Measurements from ENCODE around the gene SLCO4A1. TPM values are rescaled to one million over a fixed set of nuclear protein-coding genes. Genes with fewer than 3 reads are reported as not detected.

SLCO4A1 gene
- total and polyA plus RNA-seq, 11 donors: 1.00 to 54.0 (median 11.5) TPM

DNA sequence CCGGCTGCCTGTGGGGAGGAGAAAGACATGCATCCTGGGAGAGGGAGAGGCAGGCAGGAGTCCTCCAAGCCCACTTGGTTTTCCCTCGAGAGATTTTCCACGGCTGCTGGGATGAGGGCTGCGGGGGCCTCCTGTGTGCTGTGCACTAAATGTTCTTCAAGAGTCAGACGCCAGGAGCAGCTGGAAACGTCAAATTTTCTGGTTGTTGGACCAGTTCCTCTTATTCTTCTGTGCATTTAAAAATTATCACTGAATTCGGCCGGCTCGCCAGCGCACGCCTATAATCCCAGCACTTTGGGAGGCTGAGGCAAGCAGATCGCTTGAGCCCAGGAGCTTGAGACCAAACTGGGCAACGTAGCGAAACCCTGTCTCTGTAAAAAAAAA lies 33.6 kb downstream of the SLCO4A1 start:
- no peak for ATAC-seq
- peaks cover 0 to 11% (median 0%) of the 10 kb centered on the region in 12 donors for H3K9me3 ChIP-seq
- H3K4me3 ChIP-seq: no peak overlapping the region
- 67 to 74% (median 71%) methylated on average over 12 to 14 of the region's 14 CpGs for WGBS, 4 donors
- DNase-seq: no peak
- intact Hi-C loops (cut with DNase I): loop anchor here in 2 of 10 donors (5.0 to 10.0 kb wide), 2 partner anchors 131 to 329 kb away; partner anchors contain the start of gene BHLHE23 (in 2 of the 2)
- H3K27me3 ChIP-seq: peaks cover 0 to 17% (median 0%) of the 10 kb centered on the region in 9 donors
- TF ChIP-seq, protein P1, sequence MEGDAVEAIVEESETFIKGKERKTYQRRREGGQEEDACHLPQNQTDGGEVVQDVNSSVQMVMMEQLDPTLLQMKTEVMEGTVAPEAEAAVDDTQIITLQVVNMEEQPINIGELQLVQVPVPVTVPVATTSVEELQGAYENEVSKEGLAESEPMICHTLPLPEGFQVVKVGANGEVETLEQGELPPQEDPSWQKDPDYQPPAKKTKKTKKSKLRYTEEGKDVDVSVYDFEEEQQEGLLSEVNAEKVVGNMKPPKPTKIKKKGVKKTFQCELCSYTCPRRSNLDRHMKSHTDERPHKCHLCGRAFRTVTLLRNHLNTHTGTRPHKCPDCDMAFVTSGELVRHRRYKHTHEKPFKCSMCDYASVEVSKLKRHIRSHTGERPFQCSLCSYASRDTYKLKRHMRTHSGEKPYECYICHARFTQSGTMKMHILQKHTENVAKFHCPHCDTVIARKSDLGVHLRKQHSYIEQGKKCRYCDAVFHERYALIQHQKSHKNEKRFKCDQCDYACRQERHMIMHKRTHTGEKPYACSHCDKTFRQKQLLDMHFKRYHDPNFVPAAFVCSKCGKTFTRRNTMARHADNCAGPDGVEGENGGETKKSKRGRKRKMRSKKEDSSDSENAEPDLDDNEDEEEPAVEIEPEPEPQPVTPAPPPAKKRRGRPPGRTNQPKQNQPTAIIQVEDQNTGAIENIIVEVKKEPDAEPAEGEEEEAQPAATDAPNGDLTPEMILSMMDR (IDR thresholded peaks at IDR 0.05): no peak
- peaks cover 0 to under 1% (median 0%) of the 10 kb centered on the region in 9 donors for H3K36me3 ChIP-seq
- no peak overlapping the region for H3K27ac ChIP-seq
- peaks cover 0 to 19% (median 0%) of the 10 kb centered on the region in 12 donors for H3K4me1 ChIP-seq

DNA sequence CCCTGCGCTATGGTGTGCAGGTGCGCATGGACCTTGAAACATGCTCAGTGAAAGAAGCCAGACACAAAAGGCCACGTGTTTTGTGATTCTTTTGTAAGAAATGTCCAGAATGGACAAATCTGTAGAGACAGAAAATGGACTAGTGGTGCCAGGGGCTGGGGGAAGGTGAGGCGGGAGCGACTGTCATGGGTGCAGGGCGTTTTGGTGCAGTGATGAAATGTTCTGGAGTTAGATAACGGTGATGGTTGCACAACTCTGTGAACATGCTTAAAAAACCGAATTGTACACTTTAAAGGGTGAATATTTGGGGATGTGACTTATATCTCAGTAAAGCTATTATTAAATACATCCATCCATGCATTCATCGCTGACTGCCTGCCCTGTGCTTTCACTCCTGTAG lies 34.7 kb downstream of the SLCO4A1 start:
- peaks cover 0 to 19% (median 2%) of the 10 kb centered on the region in 9 donors for H3K27me3 ChIP-seq
- H3K36me3 ChIP-seq: no peaks in the 10 kb centered on the region
- H3K27ac ChIP-seq: no peak overlapping the region

DNA sequence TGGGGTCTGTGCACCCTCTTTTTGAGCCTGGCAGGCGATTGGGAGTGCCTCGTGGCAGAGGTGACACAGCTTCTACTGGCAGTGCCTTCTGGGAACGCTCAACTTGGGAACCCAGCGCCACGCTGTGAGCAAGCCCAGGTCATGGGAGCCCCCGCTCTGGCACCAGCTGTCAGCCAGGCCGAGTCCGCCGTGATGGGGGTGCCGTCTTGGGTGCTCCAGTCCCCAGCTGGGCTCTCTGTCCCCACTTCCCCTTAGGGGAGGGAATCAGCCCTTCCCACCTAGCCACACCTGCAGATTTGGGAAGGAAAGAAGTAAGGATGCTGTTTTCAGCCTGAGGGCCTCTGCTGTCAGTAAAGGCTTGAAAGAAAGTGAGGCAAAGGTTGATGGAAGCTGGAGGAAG lies 35.4 kb downstream of the SLCO4A1 start:
- H3K4me1 ChIP-seq: peaks cover 0 to 19% (median 0%) of the 10 kb centered on the region in 12 donors
- no peak for DNase-seq
- TF ChIP-seq, protein P1 (IDR thresholded peaks at IDR 0.05): no peak
- no peak for TF ChIP-seq POLR2A (IDR thresholded peaks at IDR 0.05)
- WGBS, 4 donors: 75 to 87% (median 80%) methylated on average over 10 of the region's 10 CpGs
- no peak for ATAC-seq
- no peak overlapping the region for H3K27ac ChIP-seq
- H3K4me3 ChIP-seq: no peak overlapping the region
- no peaks in the 10 kb centered on the region for H3K36me3 ChIP-seq
- H3K27me3 ChIP-seq: peaks cover 0 to 25% (median 4%) of the 10 kb centered on the region in 9 donors
- peaks cover 0 to 11% (median 0%) of the 10 kb centered on the region in 12 donors for H3K9me3 ChIP-seq
- intact Hi-C loops (cut with DNase I): loop anchor here in 2 of 10 donors (5.0 to 10.0 kb wide), 2 partner anchors 130 to 327 kb away; partner anchors contain the start of gene BHLHE23 (in 2 of the 2)

More for the DNA sequence above, 34.7 kb downstream of the SLCO4A1 start:
- Histone ChIP-seq H3K4me3 (no peak overlapping the region), H3K4me1 (peaks cover 0 to 19% (median 0%) of the 10 kb centered on the region in 12 donors), H3K9me3 (peaks cover 0 to 11% (median 0%) of the 10 kb centered on the region in 12 donors)
- ATAC-seq: no peak
- no peak for DNase-seq
- intact Hi-C loops (cut with DNase I): loop anchor here in 2 of 10 donors (5.0 to 10.0 kb wide), 2 partner anchors 130 to 328 kb away; partner anchors contain the start of gene BHLHE23 (in 2 of the 2)
- TF ChIP-seq, protein P1 (IDR thresholded peaks at IDR 0.05): no peak
- TF ChIP-seq POLR2A (IDR thresholded peaks at IDR 0.05): no peak
- WGBS, 4 donors: 87 to 91% (median 89%) methylated on average over 9 of the region's 9 CpGs

DNA sequence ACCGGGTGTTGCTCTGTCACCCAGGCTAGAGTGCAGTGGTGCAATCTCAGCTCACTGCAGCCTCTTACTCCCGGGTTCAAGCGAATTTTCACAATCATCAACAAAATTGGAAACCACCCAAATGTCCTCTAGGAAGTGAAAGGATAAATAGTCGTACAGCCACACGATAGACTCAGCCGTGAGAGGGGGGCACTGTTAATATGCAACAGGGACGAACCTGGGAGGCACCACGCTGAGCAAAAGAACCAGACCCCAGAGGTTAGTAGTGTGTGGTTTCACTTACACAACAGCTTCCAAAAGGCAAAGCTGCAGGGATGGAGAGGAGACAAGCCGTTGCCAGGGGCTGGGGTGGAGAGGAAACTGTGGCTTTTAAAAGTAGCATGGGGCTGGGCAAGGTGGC lies 36.2 kb downstream of the SLCO4A1 start:
- ATAC-seq (no peak), DNase-seq (no peak)
- Histone ChIP-seq H3K27me3 (peaks cover 0 to 29% (median 4%) of the 10 kb centered on the region in 9 donors), H3K4me1 (peaks cover 0 to 19% (median 0%) of the 10 kb centered on the region in 12 donors), H3K27ac (no peak overlapping the region), H3K9me3 (peaks cover 0 to 11% (median 0%) of the 10 kb centered on the region in 12 donors), H3K36me3 (no peaks in the 10 kb centered on the region), H3K4me3 (no peak overlapping the region)
- no peak for TF ChIP-seq POLR2A (IDR thresholded peaks at IDR 0.05)
- TF ChIP-seq, protein P1 (IDR thresholded peaks at IDR 0.05): no peak
- intact Hi-C loops (cut with DNase I): loop anchor here in 2 of 10 donors (5.0 to 10.0 kb wide), 2 partner anchors 129 to 326 kb away; partner anchors contain the start of gene BHLHE23 (in 2 of the 2)
- WGBS, 4 donors: 43 to 58% (median 48%) methylated on average over 9 of the region's 9 CpGs
